PC-3 (cell line): ENCODE data around the gene TNKS2. TPM values are rescaled to one million over a fixed set of nuclear protein-coding genes. Genes with fewer than 3 reads are reported as not detected.

ENCODE experiments used
- ATAC-seq: fragments of 200-7000 bp; cut with Tn5 transposase; 2 replicates; pipeline ENCODE4 v1.9.1; 2020; ENCODE audit warnings: mild to moderate bottlenecking, moderate library complexity
- BruUV-seq: library from RNA; stranded (reverse); fragments of 400-500 nt; replicated peaks from 2 replicates; lab custom pipeline; 2021; lab: Mats Ljungman, UMichigan
- CTCF ChIA-PET: fragments of 300-600 bp; sonication (Branson Sonifier 250); formaldehyde crosslinking; loops from one replicate; lab custom pipeline; 2022; ENCODE audit warnings: antibody characterized with exemption; lab: Charles Lee
- POLR2A ChIA-PET: fragments of 300-600 bp; sonication (Branson Sonifier 250); formaldehyde crosslinking; loops from one replicate; lab custom pipeline; 2022; ENCODE audit warnings: antibody characterized with exemption; ENCODE audit not compliant: unreplicated experiment; lab: Charles Lee
- DNase-seq: peaks from one replicate; pipeline ENCODE4 v3.0.0-alpha.2; 2015
- H2AFZ ChIP-seq: fragments of 300-600 bp; sonication (generic); 2 replicates; pipeline ENCODE4 v1.6.0; 2016; ENCODE audit warnings: antibody characterized with exemption, low read length
- H3F3A ChIP-seq: fragments of 300-600 bp; sonication (generic); one replicate; pipeline ENCODE4 v1.6.0; 2017; ENCODE audit warnings: antibody characterized with exemption, low read length, control low read depth, mild to moderate bottlenecking; ENCODE audit not compliant: unreplicated experiment
- H3K27ac ChIP-seq: fragments of 300-600 bp; sonication (generic); 2 replicates; pipeline ENCODE4 v1.5.1; 2016; ENCODE audit warnings: mild to moderate bottlenecking, low read length
- H3K27me3 ChIP-seq: fragments of 300-600 bp; sonication (generic); 2 replicates; pipeline ENCODE4 v1.6.1; 2016; ENCODE audit warnings: low read length, mixed read lengths
- H3K36me3 ChIP-seq: fragments of 300-600 bp; sonication (generic); 2 replicates; pipeline ENCODE4 v1.6.1; 2016; ENCODE audit warnings: low read depth, mixed run types, low read length, mixed read lengths
- H3K4me1 ChIP-seq: fragments of 300-600 bp; sonication (generic); 2 replicates; pipeline ENCODE4 v1.5.1; 2016; ENCODE audit warnings: low read length; ENCODE audit not compliant: insufficient read depth
- H3K4me2 ChIP-seq: fragments of 300-600 bp; sonication (generic); 2 replicates; pipeline ENCODE4 v1.6.0; 2016; ENCODE audit warnings: low read length
- H3K4me3 ChIP-seq: fragments of 300-600 bp; sonication (generic); 2 replicates; pipeline ENCODE4 v1.5.1; 2016; ENCODE audit warnings: mild to moderate bottlenecking, low read length, mixed read lengths
- H3K79me2 ChIP-seq: fragments of 300-600 bp; sonication (generic); 2 replicates; pipeline ENCODE4 v1.6.1; 2017; ENCODE audit warnings: low read length, mixed read lengths
- H3K9ac ChIP-seq: fragments of 300-600 bp; sonication (generic); 2 replicates; pipeline ENCODE4 v1.6.0; 2016; ENCODE audit warnings: mild to moderate bottlenecking, low read length
- H3K9me2 ChIP-seq: fragments of 300-600 bp; sonication (generic); replicated peaks from 2 replicates; pipeline ENCODE4 v1.6.1; 2016; ENCODE audit warnings: mixed run types, low read length, mixed read lengths
- H3K9me3 ChIP-seq: fragments of 300-600 bp; sonication (generic); 2 replicates; pipeline ENCODE4 v1.6.1; 2016; ENCODE audit warnings: low read length, mixed read lengths
- H4K20me1 ChIP-seq: fragments of 300-600 bp; sonication (generic); 2 replicates; pipeline ENCODE4 v1.6.1; 2016; ENCODE audit warnings: low read length, mixed read lengths
- CTCF ChIP-seq: fragments of 300-600 bp; sonication (generic); conservative IDR thresholded peaks from 2 replicates; pipeline ENCODE4 v1.5.1; 2017; ENCODE audit warnings: antibody characterized with exemption, low read depth, mild to moderate bottlenecking, low read length
- EZH2 ChIP-seq: fragments of 300-600 bp; sonication (generic); IDR thresholded peaks from one replicate; pipeline ENCODE4 v1.6.1; 2017; ENCODE audit warnings: antibody characterized with exemption, mild to moderate bottlenecking, low read length; ENCODE audit not compliant: unreplicated experiment
- EZH2phosphoT487 ChIP-seq: fragments of 300-600 bp; sonication (generic); IDR thresholded peaks from 2 replicates; pipeline ENCODE4 v1.6.1; 2018; ENCODE audit warnings: mild to moderate bottlenecking, antibody characterized with exemption, low read length, borderline replicate concordance
- intact Hi-C: fragments of 100-400 bp; cut with micrococcal nuclease; formaldehyde crosslinking; loops from 2 replicates; pipeline ENCODE4 v1.9.0; 2023
- total RNA-seq: library from RNA; depleted of rRNA; stranded (reverse); fragments of >200 nt; gene quantifications from 2 replicates; pipeline ENCODE4 v1.2.3, GENCODE V29; 2014

Gene TNKS2
- total RNA-seq, 1 experiment from 2014 or later = 14.5 TPM

DNA sequence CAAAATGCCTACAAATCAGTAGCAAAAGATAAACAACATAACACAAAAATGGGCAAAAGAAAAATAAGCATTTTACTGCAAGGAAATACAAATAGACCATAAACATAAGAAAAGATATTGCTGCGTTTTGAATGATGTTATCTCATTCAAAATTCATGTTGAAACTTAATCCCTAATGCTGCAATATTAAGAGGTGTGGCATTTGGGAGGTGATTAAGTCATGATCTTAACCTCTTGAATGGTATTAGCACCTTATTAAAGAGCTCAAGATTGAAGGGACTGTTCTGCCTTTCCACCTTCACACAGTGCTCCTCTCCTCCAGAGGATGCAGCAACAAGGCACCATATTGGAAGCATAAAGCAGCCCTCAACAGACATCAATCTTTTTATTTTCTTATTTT is 12.4 kb upstream of the TNKS2 start:
- H3K27me3 ChIP-seq = no peaks in the 10 kb centered on the region
- BruUV-seq = no TSS peak
- H3K27ac ChIP-seq = no peak overlapping the region
- no peaks in the 10 kb centered on the region for H4K20me1 ChIP-seq
- no peak overlapping the region for H3K4me3 ChIP-seq
- no peaks in the 10 kb centered on the region for H3K9me3 ChIP-seq
- H3K9ac ChIP-seq = no peak overlapping the region
- TF ChIP-seq CTCF = no peak
- no peak for TF ChIP-seq EZH2phosphoT487
- TF ChIP-seq EZH2 = no peak
- H3K4me2 ChIP-seq = no peak overlapping the region
- peaks cover 11% of the 10 kb centered on the region for H3K4me1 ChIP-seq
- no peak overlapping the region for H2AFZ ChIP-seq
- DNase-seq (no peak), ATAC-seq (no peak)
- no peaks in the 10 kb centered on the region for H3K9me2 ChIP-seq
- ChIA-PET POLR2A (no interaction called here), CTCF (no interaction called here)
- H3K79me2 ChIP-seq = no peaks in the 10 kb centered on the region
- no peaks in the 10 kb centered on the region for H3F3A ChIP-seq
- H3K36me3 ChIP-seq = no peaks in the 10 kb centered on the region
- intact Hi-C loops = no loop called here

GRCh38 chr10:91787258-91787657 is 11.0 kb upstream of the TNKS2 start:
- no peak overlapping the region for H3K27ac ChIP-seq
- ChIA-PET POLR2A (no interaction called here), CTCF (no interaction called here)
- no peak overlapping the region for H3K9ac ChIP-seq
- ATAC-seq (no peak), DNase-seq (no peak)
- no peaks in the 10 kb centered on the region for H3K9me3 ChIP-seq
- H3K9me2 ChIP-seq = no peaks in the 10 kb centered on the region
- peaks cover 11% of the 10 kb centered on the region for H3K4me1 ChIP-seq
- H3K4me2 ChIP-seq = no peak overlapping the region
- H3K27me3 ChIP-seq = no peaks in the 10 kb centered on the region
- no peaks in the 10 kb centered on the region for H3K79me2 ChIP-seq
- intact Hi-C loops = no loop called here
- no peaks in the 10 kb centered on the region for H3F3A ChIP-seq
- no TSS peak for BruUV-seq
- H2AFZ ChIP-seq = no peak overlapping the region
- no peak overlapping the region for H3K4me3 ChIP-seq
- TF ChIP-seq CTCF (no peak), EZH2 (no peak), EZH2phosphoT487 (no peak)
- H3K36me3 ChIP-seq = no peaks in the 10 kb centered on the region
- H4K20me1 ChIP-seq = no peaks in the 10 kb centered on the region

DNA sequence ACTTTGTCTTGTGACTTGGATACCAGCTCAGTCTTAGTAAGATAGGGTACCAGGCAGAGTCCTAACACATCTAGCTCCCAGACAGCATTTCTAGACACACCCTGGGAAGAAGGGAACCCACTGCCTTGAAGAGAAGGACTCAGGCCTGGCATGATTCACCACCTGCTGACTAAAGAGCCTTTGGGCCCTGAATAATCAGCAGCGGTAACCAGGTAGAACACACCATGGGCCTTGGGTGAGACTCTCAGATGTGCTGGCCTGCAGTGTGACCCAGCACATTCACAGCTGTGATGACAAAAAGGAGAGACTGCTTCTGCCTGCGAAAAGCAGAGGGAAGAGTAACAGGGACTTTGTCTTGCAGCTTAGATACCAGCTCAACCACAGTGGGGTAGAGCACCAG is 10.4 kb upstream of the TNKS2 start:
- no TSS peak for BruUV-seq
- Histone ChIP-seq H3K9me2 (no peaks in the 10 kb centered on the region), H2AFZ (peak overlapping the region; percentile 30; the same call in 1 of the 2 replicates), H3K36me3 (no peaks in the 10 kb centered on the region), H3K9me3 (no peaks in the 10 kb centered on the region), H3K27ac (0 out of 2 replicates have a peak overlapping the region, but pooled peaks have one; percentile 26), H3K4me2 (no peak overlapping the region), H3K4me1 (peaks cover 11% of the 10 kb centered on the region), H3F3A (no peaks in the 10 kb centered on the region), H3K4me3 (no peak overlapping the region), H3K27me3 (no peaks in the 10 kb centered on the region), H4K20me1 (no peaks in the 10 kb centered on the region), H3K9ac (no peak overlapping the region), H3K79me2 (no peaks in the 10 kb centered on the region)
- DNase-seq (peak; percentile 39), ATAC-seq (peak; percentile 42; the same call in 1 of the 2 replicates)
- intact Hi-C loops = no loop called here
- TF ChIP-seq CTCF (no peak), EZH2 (no peak), EZH2phosphoT487 (no peak)
- ChIA-PET POLR2A (no interaction called here), CTCF (no interaction called here)
